Testis (tissue), 2 donors: ENCODE measurements around the gene DHRS3.

Experiments
- POLR2A ChIP-seq: fragments of 450-650 bp; IDR thresholded peaks from one replicate; pipeline ENCODE4 v1.6.1; 2017; ENCODE audit warnings: antibody characterized with exemption, mild to moderate bottlenecking, moderate library complexity
- TF ChIP-seq, protein P1 (sequence below), 3 experiments: fragments of 450-650 bp in 2 of 3; fragments of 200-600 bp in 1 of 3; sonication (generic) in 1 of 3; IDR thresholded peaks; one replicate each; pipeline ENCODE4 v1.5.1; 2016 to 2019; ENCODE audit warnings: antibody characterized with exemption in 3 of 3, mild to moderate bottlenecking in 2 of 3, moderate library complexity in 1 of 3

DNA sequence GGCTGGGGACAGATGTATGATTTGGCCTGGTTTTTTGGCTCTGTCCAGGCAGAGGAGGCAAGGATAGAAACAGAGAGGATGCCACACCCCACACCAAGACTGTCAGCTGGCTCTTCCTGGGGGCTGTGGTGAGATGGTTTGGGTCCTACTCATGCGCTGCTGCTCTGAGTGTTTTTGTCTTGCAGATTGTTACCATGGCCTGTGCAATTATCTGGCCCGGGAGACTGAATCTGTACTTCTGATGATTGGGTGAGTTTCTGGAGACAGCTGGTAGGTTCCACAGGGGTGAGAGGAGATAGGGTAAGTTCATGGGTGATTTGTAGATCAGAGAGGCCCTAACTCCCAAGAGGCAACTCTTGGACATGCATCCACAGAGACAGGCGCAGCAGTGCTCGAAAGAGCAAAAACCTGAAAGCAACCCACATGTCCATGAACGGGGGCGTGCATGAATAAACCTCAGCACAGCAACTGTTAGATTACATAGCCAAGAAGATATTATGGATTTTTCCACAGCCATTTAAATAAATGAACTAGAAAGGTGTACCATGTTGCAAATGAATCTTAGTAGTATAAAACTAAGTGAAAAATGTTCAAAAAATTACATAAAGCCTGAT is 43.7 kb upstream of the DHRS3 start:
- TF ChIP-seq, protein P1, sequence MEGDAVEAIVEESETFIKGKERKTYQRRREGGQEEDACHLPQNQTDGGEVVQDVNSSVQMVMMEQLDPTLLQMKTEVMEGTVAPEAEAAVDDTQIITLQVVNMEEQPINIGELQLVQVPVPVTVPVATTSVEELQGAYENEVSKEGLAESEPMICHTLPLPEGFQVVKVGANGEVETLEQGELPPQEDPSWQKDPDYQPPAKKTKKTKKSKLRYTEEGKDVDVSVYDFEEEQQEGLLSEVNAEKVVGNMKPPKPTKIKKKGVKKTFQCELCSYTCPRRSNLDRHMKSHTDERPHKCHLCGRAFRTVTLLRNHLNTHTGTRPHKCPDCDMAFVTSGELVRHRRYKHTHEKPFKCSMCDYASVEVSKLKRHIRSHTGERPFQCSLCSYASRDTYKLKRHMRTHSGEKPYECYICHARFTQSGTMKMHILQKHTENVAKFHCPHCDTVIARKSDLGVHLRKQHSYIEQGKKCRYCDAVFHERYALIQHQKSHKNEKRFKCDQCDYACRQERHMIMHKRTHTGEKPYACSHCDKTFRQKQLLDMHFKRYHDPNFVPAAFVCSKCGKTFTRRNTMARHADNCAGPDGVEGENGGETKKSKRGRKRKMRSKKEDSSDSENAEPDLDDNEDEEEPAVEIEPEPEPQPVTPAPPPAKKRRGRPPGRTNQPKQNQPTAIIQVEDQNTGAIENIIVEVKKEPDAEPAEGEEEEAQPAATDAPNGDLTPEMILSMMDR (IDR thresholded peaks at IDR 0.05), result no peak
- TF ChIP-seq POLR2A, result no peak
